ENCODE measurements around the gene CLEC4A. TPM values are rescaled to one million over a fixed set of nuclear protein-coding genes. Genes with fewer than 3 reads are reported as not detected.
"Not testable (repeated sequence)": the region's sequence is repeated elsewhere in the genome, so short reads cannot be mapped to it uniquely, and the experiment has no call there.

The CLEC4A gene
- total RNA-seq, 2 experiments from 2014 or later = 0.50 to 0.99 TPM

- ChIA-PET CTCF (ENCODE audit: unreplicated experiment) (no interaction called here), POLR2A (no interaction called here)
- Histone ChIP-seq H4K20me1 (ENCODE audit: insufficient read depth, low read length) (no peaks in the 10 kb centered on the region), H3K4me1 (ENCODE audit: insufficient read depth, low read length, poor library complexity, severe bottlenecking) (peaks cover 4% of the 10 kb centered on the region), H3K36me3 (ENCODE audit: insufficient read depth, low read length) (no peaks in the 10 kb centered on the region), H3K79me2 (ENCODE audit: insufficient read depth, low read depth, low read length) (no peaks in the 10 kb centered on the region), H3K27ac (ENCODE audit: low read depth, low read length, poor library complexity, severe bottlenecking) (no peak overlapping the region), H3K9me2 (ENCODE audit: insufficient read depth, low read length) (no peaks in the 10 kb centered on the region), H3K9me3 (ENCODE audit: low read length) (no peaks in the 10 kb centered on the region; the same call in 1 of the 2 replicates), H3K4me3 (ENCODE audit: low read depth, low read length, poor library complexity, severe bottlenecking) (no peak overlapping the region), H3K4me2 (ENCODE audit: low read length) (no peak overlapping the region), H2AFZ (ENCODE audit: low read length) (peak overlapping the region; percentile 82)
- intact Hi-C loops (cut with micrococcal nuclease; ENCODE audit: unreplicated experiment) = loop anchor here (2.0 kb wide), 1 partner anchor 128 kb away; no protein-coding TSS in a partner anchor
- BruUV-seq (replicated peaks) = no TSS peak
- DNase-seq (ENCODE audit: low spot score) = peak; percentile 78
- TF ChIP-seq EZH2phosphoT487 (IDR thresholded peaks at IDR 0.05; ENCODE audit: borderline replicate concordance, low read depth, low read length) = no peak
- TF ChIP-seq, protein P1, sequence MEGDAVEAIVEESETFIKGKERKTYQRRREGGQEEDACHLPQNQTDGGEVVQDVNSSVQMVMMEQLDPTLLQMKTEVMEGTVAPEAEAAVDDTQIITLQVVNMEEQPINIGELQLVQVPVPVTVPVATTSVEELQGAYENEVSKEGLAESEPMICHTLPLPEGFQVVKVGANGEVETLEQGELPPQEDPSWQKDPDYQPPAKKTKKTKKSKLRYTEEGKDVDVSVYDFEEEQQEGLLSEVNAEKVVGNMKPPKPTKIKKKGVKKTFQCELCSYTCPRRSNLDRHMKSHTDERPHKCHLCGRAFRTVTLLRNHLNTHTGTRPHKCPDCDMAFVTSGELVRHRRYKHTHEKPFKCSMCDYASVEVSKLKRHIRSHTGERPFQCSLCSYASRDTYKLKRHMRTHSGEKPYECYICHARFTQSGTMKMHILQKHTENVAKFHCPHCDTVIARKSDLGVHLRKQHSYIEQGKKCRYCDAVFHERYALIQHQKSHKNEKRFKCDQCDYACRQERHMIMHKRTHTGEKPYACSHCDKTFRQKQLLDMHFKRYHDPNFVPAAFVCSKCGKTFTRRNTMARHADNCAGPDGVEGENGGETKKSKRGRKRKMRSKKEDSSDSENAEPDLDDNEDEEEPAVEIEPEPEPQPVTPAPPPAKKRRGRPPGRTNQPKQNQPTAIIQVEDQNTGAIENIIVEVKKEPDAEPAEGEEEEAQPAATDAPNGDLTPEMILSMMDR (conservative IDR thresholded peaks at IDR 0.05; ENCODE audit: low read length) = peak; percentile 100
Observed at GRCh38 chr12:8108808-8109398, 14.5 kb upstream of the CLEC4A start.

DNA sequence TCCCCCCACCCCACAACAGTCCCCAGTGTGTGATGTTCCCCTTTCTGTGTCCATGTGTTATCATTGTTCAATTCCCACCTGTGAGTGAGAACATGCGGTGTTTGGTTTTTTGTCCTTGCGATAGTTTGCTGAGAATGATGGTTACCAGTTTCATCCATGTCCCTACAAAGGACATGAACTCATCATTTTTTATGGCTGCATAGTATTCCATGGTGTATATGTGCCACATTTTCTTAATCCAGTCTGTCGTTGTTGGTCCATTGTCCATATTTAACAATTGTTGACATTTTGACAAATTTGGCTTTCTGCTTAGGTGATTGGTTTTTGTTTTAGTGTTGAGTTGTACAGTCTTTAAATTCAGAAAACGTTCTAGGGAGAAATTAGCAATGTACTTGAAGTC lies 10.3 kb upstream of the CLEC4A start:
- H3K4me3 ChIP-seq (ENCODE audit: low read depth, low read length, poor library complexity, severe bottlenecking); H2AFZ ChIP-seq (ENCODE audit: low read length); CTCF ChIA-PET (ENCODE audit: unreplicated experiment); H3K36me3 ChIP-seq (ENCODE audit: insufficient read depth, low read length); H3K27ac ChIP-seq (ENCODE audit: low read depth, low read length, poor library complexity, severe bottlenecking); H3K4me2 ChIP-seq (ENCODE audit: low read length); H4K20me1 ChIP-seq (ENCODE audit: insufficient read depth, low read length); intact Hi-C loops (cut with micrococcal nuclease; ENCODE audit: unreplicated experiment); H3K79me2 ChIP-seq (ENCODE audit: insufficient read depth, low read depth, low read length); H3K4me1 ChIP-seq (ENCODE audit: insufficient read depth, low read length, poor library complexity, severe bottlenecking); H3K9me3 ChIP-seq (ENCODE audit: low read length); H3K9me2 ChIP-seq (ENCODE audit: insufficient read depth, low read length); DNase-seq (ENCODE audit: low spot score); BruUV-seq (replicated peaks): not testable (repeated sequence)
- POLR2A ChIA-PET = interaction anchor here (0.5 kb wide), 1 partner anchor 117 kb away, joined by 3 read pairs; no protein-coding TSS in a partner anchor

- no peaks in the 10 kb centered on the region for H3K9me2 ChIP-seq (ENCODE audit: insufficient read depth, low read length)
- ChIA-PET CTCF (ENCODE audit: unreplicated experiment) (no interaction called here), POLR2A (interaction anchor here (0.7 to 0.9 kb wide), 2 partner anchors 9 to 1908 kb away, joined by 3 to 4 read pairs; no protein-coding TSS in a partner anchor)
- H2AFZ ChIP-seq (ENCODE audit: low read length) = no peak overlapping the region
- no peaks in the 10 kb centered on the region for H3K9me3 ChIP-seq (ENCODE audit: low read length)
- no peak overlapping the region for H3K4me3 ChIP-seq (ENCODE audit: low read depth, low read length, poor library complexity, severe bottlenecking)
- BruUV-seq (replicated peaks) = no TSS peak
- TF ChIP-seq, protein P1 (conservative IDR thresholded peaks at IDR 0.05; ENCODE audit: low read length) = no peak
- no peak overlapping the region for H3K27ac ChIP-seq (ENCODE audit: low read depth, low read length, poor library complexity, severe bottlenecking)
- no peaks in the 10 kb centered on the region for H3K36me3 ChIP-seq (ENCODE audit: insufficient read depth, low read length)
- no peak overlapping the region for H3K4me2 ChIP-seq (ENCODE audit: low read length)
- no peaks in the 10 kb centered on the region for H3K4me1 ChIP-seq (ENCODE audit: insufficient read depth, low read length, poor library complexity, severe bottlenecking)
- no peaks in the 10 kb centered on the region for H4K20me1 ChIP-seq (ENCODE audit: insufficient read depth, low read length)
- no peak for DNase-seq (ENCODE audit: low spot score)
- intact Hi-C loops (cut with micrococcal nuclease; ENCODE audit: unreplicated experiment) = no loop called here
- H3K79me2 ChIP-seq (ENCODE audit: insufficient read depth, low read depth, low read length) = no peaks in the 10 kb centered on the region
Observed at GRCh38 chr12:8120072-8120713, 3.2 kb upstream of the CLEC4A start.
